Measurements from ENCODE around the gene BOK.
"Not testable (repeated sequence)": the region's sequence is repeated elsewhere in the genome, so short reads cannot be mapped to it uniquely, and the experiment has no call there.

BOK gene

DNA sequence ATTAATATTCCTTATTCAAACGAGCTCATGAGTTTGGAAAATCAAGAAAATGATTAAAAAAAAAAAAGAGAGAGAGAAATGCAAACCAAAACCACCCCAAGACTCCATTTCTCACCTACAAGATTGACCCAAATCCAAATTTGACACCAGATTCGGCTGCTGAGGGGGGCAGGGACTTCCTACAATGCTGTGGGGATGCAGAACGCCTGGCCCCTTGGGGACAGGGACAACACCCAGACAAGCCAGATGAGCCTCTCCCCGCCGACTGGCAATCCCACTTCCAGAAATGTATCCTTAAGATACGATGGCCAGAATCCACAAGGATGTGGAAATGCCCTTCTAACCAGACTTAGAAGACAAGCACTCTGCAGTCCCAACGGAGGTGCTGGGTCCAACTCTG lies 20.7 kb downstream of the BOK start:
- no peaks in the 10 kb centered on the region for H3K9me3 ChIP-seq (ENCODE audit: control insufficient read depth in 1 of 2, low read length in 2 of 2)
- no peaks in the 10 kb centered on the region for H3K27me3 ChIP-seq (ENCODE audit: low read depth, low read length)
- peaks cover 14 to 25% of the 10 kb centered on the region in 2 donors for H3K36me3 ChIP-seq (ENCODE audit: control insufficient read depth in 1 of 2, insufficient read depth in 2 of 2, low read length in 2 of 2)
- no peak overlapping the region for H3K4me3 ChIP-seq (ENCODE audit: low read depth in 1 of 2, low read length in 2 of 2)
- H3K4me1 ChIP-seq (ENCODE audit: control insufficient read depth in 1 of 2, insufficient read depth in 2 of 2, low read length in 2 of 2): peaks cover 0 to 4% of the 10 kb centered on the region in 2 donors
- H3K27ac ChIP-seq (ENCODE audit: low read length): no peak overlapping the region

DNA sequence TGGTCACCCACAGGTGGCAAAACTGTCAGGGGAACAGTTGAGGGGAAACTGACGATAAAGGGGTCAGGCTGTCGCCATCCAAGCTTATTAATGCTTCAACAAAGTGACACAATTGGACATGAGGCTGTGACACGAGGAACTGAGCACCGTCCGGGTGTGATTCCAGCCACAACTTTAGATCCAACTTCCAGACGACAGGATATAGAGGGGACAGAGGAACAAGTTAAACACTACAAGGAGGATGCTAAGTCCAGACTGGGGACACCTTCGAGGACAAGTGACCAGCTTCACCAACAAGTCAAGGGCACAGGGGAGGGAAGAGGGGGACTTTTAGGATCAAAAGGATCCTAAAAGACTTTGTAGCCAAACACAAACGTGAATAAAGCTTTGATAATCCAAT lies 23.8 kb downstream of the BOK start:
- no peaks in the 10 kb centered on the region for H3K27me3 ChIP-seq (ENCODE audit: low read depth, low read length)
- peaks cover 0 to 4% of the 10 kb centered on the region in 2 donors for H3K4me1 ChIP-seq (ENCODE audit: control insufficient read depth in 1 of 2, insufficient read depth in 2 of 2, low read length in 2 of 2)
- peaks cover 13 to 20% of the 10 kb centered on the region in 2 donors for H3K9me3 ChIP-seq (ENCODE audit: control insufficient read depth in 1 of 2, low read length in 2 of 2)
- H3K4me3 ChIP-seq (ENCODE audit: low read depth in 1 of 2, low read length in 2 of 2): no peak overlapping the region
- H3K27ac ChIP-seq (ENCODE audit: low read length): no peak overlapping the region
- H3K36me3 ChIP-seq (ENCODE audit: control insufficient read depth in 1 of 2, insufficient read depth in 2 of 2, low read length in 2 of 2): peaks cover 24 to 52% of the 10 kb centered on the region in 2 donors

DNA sequence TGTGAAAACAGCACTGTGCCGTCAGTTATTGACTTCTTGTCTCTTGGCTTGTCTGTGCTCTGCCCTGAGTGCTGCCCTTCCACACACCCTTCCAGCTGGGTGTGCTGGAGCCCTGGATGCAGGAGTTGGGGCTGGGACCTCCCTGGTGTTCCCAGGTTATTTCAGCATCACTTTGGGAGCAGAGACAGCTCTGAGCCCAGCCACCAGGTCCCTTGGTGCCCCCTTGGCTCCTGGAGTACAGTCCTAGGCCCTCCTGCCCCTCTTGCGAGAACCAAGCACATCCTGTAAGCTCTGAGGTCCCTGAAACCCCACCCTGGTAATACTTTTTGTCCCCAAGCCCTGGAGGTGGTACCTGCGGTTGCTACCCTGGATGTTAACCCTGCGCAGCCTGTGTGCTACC lies 24.3 kb downstream of the BOK start:
- H3K27me3 ChIP-seq (ENCODE audit: low read depth, low read length): no peaks in the 10 kb centered on the region
- peaks cover 24 to 56% of the 10 kb centered on the region in 2 donors for H3K36me3 ChIP-seq (ENCODE audit: control insufficient read depth in 1 of 2, insufficient read depth in 2 of 2, low read length in 2 of 2)
- no peak overlapping the region for H3K27ac ChIP-seq (ENCODE audit: low read length)
- peaks cover 0 to 3% of the 10 kb centered on the region in 2 donors for H3K4me1 ChIP-seq (ENCODE audit: control insufficient read depth in 1 of 2, insufficient read depth in 2 of 2, low read length in 2 of 2)
- H3K9me3 ChIP-seq (ENCODE audit: control insufficient read depth in 1 of 2, low read length in 2 of 2): peaks cover 16 to 20% of the 10 kb centered on the region in 2 donors
- H3K4me3 ChIP-seq (ENCODE audit: low read depth in 1 of 2, low read length in 2 of 2): no peak overlapping the region

DNA sequence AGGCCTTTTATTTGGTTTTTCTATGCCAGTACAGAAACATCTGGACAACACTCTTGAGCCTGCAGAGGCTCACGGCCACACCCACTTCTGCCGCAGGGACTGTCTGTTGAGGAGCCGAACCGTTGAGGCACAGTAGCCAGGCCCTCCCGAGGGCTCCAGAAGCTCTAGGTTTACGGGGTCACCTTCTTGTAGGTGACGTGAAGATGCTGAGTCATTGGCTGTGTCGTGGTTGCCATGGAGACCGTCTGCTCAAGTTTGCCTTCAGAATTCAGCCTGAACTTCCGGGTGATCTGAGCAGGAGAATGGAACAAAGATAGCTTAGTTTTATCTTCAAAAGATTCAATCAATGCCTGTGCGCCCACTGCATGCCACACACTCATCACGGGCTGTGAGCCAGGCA lies 25.9 kb downstream of the BOK start:
- H3K27ac ChIP-seq (ENCODE audit: low read length): no peak overlapping the region

DNA sequence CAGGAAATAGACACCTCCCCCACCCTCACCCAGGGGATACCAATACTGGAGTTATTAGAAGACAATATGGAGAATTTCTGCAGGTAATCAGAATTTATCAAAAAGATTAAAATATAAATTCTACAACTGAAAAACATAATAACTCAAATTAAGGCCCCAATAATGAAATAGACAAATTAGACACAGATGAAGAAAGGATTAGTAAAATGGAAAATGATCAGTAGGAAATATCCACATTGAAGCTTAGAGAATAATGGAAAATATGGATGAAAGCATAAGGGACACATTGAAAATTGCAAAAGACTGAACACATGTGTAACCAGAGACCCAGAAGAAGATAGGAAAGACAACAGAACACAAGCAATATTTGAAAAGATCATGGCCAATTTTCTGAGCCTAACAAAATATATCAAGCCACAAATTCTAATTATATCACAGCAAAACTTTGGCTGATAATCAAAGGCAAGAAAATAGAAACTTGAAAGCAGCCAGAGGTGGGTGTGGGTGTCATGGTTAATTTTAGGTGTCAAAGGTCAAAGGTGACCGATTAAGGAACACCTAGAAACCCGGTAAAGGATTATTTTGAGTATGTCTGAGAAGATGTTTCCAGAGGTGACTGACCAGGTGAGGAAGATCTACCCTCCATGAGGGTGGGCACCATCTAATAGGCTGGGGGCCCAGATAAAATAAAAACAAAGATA lies 28.2 kb downstream of the BOK start:
- H3K36me3 ChIP-seq (ENCODE audit: control insufficient read depth in 1 of 2, insufficient read depth in 2 of 2, low read length in 2 of 2): peaks cover 36 to 77% of the 10 kb centered on the region in 2 donors
- H3K27ac ChIP-seq (ENCODE audit: low read length): no peak overlapping the region
- no peaks in the 10 kb centered on the region for H3K27me3 ChIP-seq (ENCODE audit: low read depth, low read length)
- H3K4me1 ChIP-seq (ENCODE audit: control insufficient read depth in 1 of 2, insufficient read depth in 2 of 2, low read length in 2 of 2): no peaks in the 10 kb centered on the region
- H3K4me3 ChIP-seq (ENCODE audit: low read depth in 1 of 2, low read length in 2 of 2): peak overlapping the region in 1 of 2 donors; percentile 41
- peaks cover 20 to 22% of the 10 kb centered on the region in 2 donors for H3K9me3 ChIP-seq (ENCODE audit: control insufficient read depth in 1 of 2, low read length in 2 of 2)

More for the DNA sequence above, 25.9 kb downstream of the BOK start:
- no peak overlapping the region for H3K4me3 ChIP-seq (ENCODE audit: low read depth in 1 of 2, low read length in 2 of 2)
- peaks cover 20 to 22% of the 10 kb centered on the region in 2 donors for H3K9me3 ChIP-seq (ENCODE audit: control insufficient read depth in 1 of 2, low read length in 2 of 2)
- no peaks in the 10 kb centered on the region for H3K27me3 ChIP-seq (ENCODE audit: low read depth, low read length)
- H3K4me1 ChIP-seq (ENCODE audit: control insufficient read depth in 1 of 2, insufficient read depth in 2 of 2, low read length in 2 of 2): no peaks in the 10 kb centered on the region
- H3K36me3 ChIP-seq (ENCODE audit: control insufficient read depth in 1 of 2, insufficient read depth in 2 of 2, low read length in 2 of 2): peaks cover 33 to 67% of the 10 kb centered on the region in 2 donors

DNA sequence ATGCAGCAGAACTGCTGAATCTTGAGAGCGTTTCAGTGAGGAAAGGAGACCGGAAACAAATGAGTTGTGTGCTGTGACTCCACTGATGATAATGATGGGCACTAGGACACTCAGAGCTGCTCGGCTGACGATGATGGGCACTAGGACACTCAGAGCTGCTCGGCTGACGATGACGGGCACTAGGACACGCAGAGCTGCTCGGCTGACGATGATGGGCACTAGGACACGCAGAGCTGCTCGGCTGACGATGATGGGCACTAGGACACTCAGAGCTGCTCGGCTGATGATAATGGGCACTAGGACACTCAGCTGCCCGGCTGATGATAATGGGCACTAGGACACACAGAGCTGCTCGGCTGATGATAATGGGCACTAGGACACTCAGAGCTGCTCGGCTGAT lies 31.3 kb downstream of the BOK start:
- not testable (repeated sequence) for H3K27me3 ChIP-seq (ENCODE audit: low read depth, low read length); H3K27ac ChIP-seq (ENCODE audit: low read length); H3K4me3 ChIP-seq (ENCODE audit: low read depth in 1 of 2, low read length in 2 of 2); H3K4me1 ChIP-seq (ENCODE audit: control insufficient read depth in 1 of 2, insufficient read depth in 2 of 2, low read length in 2 of 2)
- H3K9me3 ChIP-seq (ENCODE audit: control insufficient read depth in 1 of 2, low read length in 2 of 2): peaks cover 20 to 22% of the 10 kb centered on the region in 2 donors
- H3K36me3 ChIP-seq (ENCODE audit: control insufficient read depth in 1 of 2, insufficient read depth in 2 of 2, low read length in 2 of 2): peaks cover 17 to 62% of the 10 kb centered on the region in 2 donors

DNA sequence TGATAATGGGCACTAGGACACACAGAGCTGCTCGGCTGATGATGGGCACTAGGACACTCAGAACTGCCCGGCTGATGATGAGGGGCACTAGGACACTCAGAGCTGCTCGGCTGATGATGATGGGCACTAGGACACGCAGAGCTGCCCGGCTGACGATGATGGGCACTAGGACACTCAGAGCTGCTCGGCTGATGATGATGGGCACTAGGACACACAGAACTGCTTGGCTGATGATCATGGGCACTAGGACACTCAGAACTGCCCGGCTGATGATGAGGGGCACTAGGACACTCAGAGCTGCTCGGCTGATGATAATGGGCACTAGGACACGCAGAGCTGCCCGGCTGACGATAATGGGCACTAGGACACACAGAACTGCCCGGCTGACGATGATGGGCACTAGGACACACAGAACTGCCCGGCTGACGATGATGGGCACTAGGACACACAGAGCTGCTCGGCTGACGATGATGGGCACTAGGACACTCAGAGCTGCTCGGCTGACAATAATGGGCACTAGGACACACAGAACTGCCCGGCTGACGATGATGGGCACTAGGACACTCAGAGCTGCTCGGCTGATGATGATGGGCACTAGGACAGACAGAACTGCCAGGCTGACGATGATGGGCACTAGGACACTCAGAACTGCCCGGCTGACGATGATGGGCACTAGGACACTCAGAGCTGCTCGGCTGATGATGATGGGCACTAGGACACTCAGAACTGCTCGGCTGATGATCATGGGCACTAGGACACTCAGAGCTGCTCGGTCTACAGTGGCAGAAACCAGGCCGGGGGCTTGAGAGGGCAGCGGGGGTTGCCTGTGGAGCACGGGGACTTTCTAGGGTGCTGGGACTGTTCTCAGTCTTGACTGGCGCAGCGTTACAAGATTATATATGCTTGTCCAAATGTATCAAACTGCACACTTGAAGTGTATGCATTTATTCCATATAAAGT lies 32.2 kb downstream of the BOK start:
- H3K27ac ChIP-seq (ENCODE audit: low read length); H3K4me3 ChIP-seq (ENCODE audit: low read depth in 1 of 2, low read length in 2 of 2); H3K4me1 ChIP-seq (ENCODE audit: control insufficient read depth in 1 of 2, insufficient read depth in 2 of 2, low read length in 2 of 2); H3K27me3 ChIP-seq (ENCODE audit: low read depth, low read length): not testable (repeated sequence)
- peaks cover 15 to 55% of the 10 kb centered on the region in 2 donors for H3K36me3 ChIP-seq (ENCODE audit: control insufficient read depth in 1 of 2, insufficient read depth in 2 of 2, low read length in 2 of 2)
- peaks cover 12 to 22% of the 10 kb centered on the region in 2 donors for H3K9me3 ChIP-seq (ENCODE audit: control insufficient read depth in 1 of 2, low read length in 2 of 2)

DNA sequence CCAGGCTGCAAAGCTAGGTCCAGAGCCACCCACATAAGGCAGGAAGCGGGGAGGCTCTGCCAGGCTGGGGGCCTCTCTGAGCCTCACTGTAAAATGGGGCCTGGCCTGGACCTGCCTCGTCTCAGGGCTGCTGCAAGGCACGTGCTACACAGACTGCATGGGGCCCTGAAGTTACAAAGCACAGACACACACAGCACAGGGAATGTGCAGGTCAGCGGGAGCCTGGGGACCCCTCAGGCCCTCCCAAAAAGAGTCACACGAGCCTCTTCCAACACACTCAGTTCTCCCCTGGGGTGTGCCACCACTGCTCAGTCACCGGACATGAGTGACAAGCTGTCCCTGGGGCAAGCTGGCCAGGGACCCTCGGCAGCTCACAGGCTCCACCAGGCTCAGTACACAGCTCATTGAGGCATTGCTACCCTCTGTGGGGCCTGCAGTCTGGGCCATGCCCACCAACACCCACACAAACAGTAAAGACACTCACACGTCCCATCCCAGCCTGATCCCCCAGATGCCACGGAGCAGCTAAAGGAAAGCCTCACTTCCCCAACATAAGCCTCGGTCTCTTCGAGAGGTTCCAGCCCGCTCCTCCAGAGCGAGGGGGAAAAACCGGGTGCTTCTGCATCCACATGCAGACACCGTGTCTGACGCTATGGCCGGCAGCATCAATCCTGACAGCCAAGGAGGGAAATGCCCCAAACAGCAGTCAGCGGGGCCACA lies 33.7 kb downstream of the BOK start:
- peaks cover 16 to 41% of the 10 kb centered on the region in 2 donors for H3K36me3 ChIP-seq (ENCODE audit: control insufficient read depth in 1 of 2, insufficient read depth in 2 of 2, low read length in 2 of 2)
- no peaks in the 10 kb centered on the region for H3K4me1 ChIP-seq (ENCODE audit: control insufficient read depth in 1 of 2, insufficient read depth in 2 of 2, low read length in 2 of 2)
- H3K4me3 ChIP-seq (ENCODE audit: low read depth in 1 of 2, low read length in 2 of 2): no peak overlapping the region
- H3K27ac ChIP-seq (ENCODE audit: low read length): no peak overlapping the region
- H3K27me3 ChIP-seq (ENCODE audit: low read depth, low read length): no peaks in the 10 kb centered on the region
- peaks cover under 1 to 10% of the 10 kb centered on the region in 2 donors for H3K9me3 ChIP-seq (ENCODE audit: control insufficient read depth in 1 of 2, low read length in 2 of 2)

DNA sequence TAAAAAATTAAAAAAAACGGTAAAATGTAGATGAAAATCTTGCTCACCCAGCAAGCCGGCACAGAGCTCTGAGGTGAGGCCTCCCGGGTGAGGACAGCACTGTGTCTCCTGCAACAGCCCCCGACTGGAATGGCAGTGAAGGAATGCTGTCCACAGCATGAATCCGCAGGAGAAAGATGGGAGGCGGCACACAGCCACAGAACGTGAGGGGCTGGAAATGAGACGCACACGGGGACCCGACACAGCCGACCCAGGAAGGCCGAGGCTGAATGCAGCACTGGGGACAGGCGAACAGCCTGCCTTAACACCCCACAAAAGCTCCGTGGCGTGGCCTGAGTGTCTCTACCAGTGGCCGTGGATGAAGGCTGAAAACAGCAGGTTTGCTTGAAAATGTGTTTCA lies 34.7 kb downstream of the BOK start:
- Histone ChIP-seq H3K9me3 (ENCODE audit: control insufficient read depth in 1 of 2, low read length in 2 of 2) (peaks cover 0 to 4% of the 10 kb centered on the region in 2 donors), H3K4me3 (ENCODE audit: low read depth in 1 of 2, low read length in 2 of 2) (no peak overlapping the region), H3K36me3 (ENCODE audit: control insufficient read depth in 1 of 2, insufficient read depth in 2 of 2, low read length in 2 of 2) (peaks cover 18 to 36% of the 10 kb centered on the region in 2 donors), H3K4me1 (ENCODE audit: control insufficient read depth in 1 of 2, insufficient read depth in 2 of 2, low read length in 2 of 2) (no peaks in the 10 kb centered on the region), H3K27me3 (ENCODE audit: low read depth, low read length) (no peaks in the 10 kb centered on the region), H3K27ac (ENCODE audit: low read length) (no peak overlapping the region)

DNA sequence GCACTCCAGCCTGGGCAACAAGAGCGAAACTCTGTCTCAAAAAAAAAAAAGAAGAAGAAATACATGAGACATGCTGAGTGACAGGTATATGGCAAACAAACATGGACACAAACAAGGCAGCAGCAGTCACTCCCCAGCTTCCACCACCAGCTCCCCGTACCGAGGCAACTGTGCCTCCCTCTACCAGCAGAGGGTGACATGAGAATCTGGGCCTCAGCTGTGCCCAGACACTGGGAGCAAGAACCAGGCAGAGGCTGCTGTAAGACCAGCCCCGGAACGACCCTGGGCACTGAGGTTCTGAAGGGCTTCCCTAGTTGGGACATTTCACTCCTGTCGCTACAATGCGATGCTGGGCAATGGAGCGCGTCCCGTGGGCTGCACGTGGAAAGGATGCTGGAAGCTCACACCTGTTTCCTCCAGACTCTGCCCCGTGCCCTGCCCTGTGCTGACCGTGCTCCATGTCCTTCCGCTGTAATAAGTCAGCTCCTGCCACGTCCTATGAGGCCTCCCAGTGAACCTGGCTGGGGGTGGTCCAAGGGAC lies 37.1 kb downstream of the BOK start:
- Histone ChIP-seq H3K4me3 (ENCODE audit: low read depth in 1 of 2, low read length in 2 of 2) (no peak overlapping the region), H3K36me3 (ENCODE audit: control insufficient read depth in 1 of 2, insufficient read depth in 2 of 2, low read length in 2 of 2) (peaks cover 10 to 37% of the 10 kb centered on the region in 2 donors), H3K9me3 (ENCODE audit: control insufficient read depth in 1 of 2, low read length in 2 of 2) (no peaks in the 10 kb centered on the region), H3K27me3 (ENCODE audit: low read depth, low read length) (no peaks in the 10 kb centered on the region), H3K4me1 (ENCODE audit: control insufficient read depth in 1 of 2, insufficient read depth in 2 of 2, low read length in 2 of 2) (no peaks in the 10 kb centered on the region), H3K27ac (ENCODE audit: low read length) (no peak overlapping the region)

DNA sequence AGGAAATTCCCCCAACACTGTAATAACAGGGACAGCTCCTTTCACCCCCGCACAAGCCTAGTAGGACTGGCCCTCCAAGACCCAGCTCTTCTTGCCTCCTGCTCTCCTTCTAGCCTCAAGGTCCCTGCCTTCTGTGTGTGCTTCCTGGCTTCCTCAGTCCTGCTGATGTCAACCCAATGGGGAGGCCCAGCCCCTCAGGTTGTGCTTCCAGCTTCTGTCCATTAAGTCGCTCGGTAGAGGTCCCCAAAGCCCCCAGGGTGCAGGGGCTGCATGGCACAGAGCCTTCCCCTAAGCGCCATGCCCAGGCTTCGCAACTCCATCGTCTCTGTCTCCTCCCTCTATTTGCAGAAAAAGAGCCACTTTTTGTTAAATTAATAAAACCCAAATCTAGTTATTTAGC lies 39.0 kb downstream of the BOK start:
- Histone ChIP-seq H3K36me3 (ENCODE audit: control insufficient read depth in 1 of 2, insufficient read depth in 2 of 2, low read length in 2 of 2) (peaks cover 11 to 42% of the 10 kb centered on the region in 2 donors), H3K27ac (ENCODE audit: low read length) (no peak overlapping the region), H3K9me3 (ENCODE audit: control insufficient read depth in 1 of 2, low read length in 2 of 2) (no peaks in the 10 kb centered on the region), H3K4me3 (ENCODE audit: low read depth in 1 of 2, low read length in 2 of 2) (no peak overlapping the region), H3K27me3 (ENCODE audit: low read depth, low read length) (no peaks in the 10 kb centered on the region), H3K4me1 (ENCODE audit: control insufficient read depth in 1 of 2, insufficient read depth in 2 of 2, low read length in 2 of 2) (no peaks in the 10 kb centered on the region)

All from muscle layer of duodenum (tissue), 2 donors.